GM12878 (cell line): ENCODE data around the gene GPR62. TPM values are rescaled to one million over a fixed set of nuclear protein-coding genes. Genes with fewer than 3 reads are reported as not detected.
A peak's percentile ranks its signal among the peaks of the same experiment; 100 is the strongest.

Source experiments
- FOXK2 ChIP-seq: fragments of 450-650 bp; IDR thresholded peaks from 2 replicates; pipeline ENCODE4 v1.6.1; 2017; ENCODE audit warnings: mild to moderate bottlenecking, moderate library complexity
- JUND ChIP-seq: IDR thresholded peaks from 2 replicates; pipeline ENCODE4 v1.6.1; 2012; ENCODE audit warnings: low read depth, mild to moderate bottlenecking, low read length, improper control_type of control experiment, moderate library complexity
- RCOR1 ChIP-seq: conservative IDR thresholded peaks from 2 replicates; pipeline ENCODE4 v1.6.1; 2012; ENCODE audit warnings: low read depth, low read length, improper control_type of control experiment
- RUNX3 ChIP-seq: IDR thresholded peaks from 2 replicates; pipeline ENCODE4 v1.6.1; 2012; ENCODE audit warnings: low read length, inconsistent platforms
- SMARCA5 ChIP-seq: fragments of 450-650 bp; IDR thresholded peaks from 2 replicates; pipeline ENCODE4 v1.6.1; 2017; ENCODE audit warnings: mild to moderate bottlenecking
- SMC3 ChIP-seq: IDR thresholded peaks from 2 replicates; pipeline ENCODE4 v1.6.1; 2011; ENCODE audit warnings: low read length, improper control_type of control experiment, borderline replicate concordance
- SREBF1 ChIP-seq: IDR thresholded peaks from 2 replicates; pipeline ENCODE4 v1.6.1; 2012; ENCODE audit warnings: mild to moderate bottlenecking, low read length
- STAT1 ChIP-seq: fragments of 450-650 bp; conservative IDR thresholded peaks from 2 replicates; pipeline ENCODE4 v1.6.1; 2014; ENCODE audit warnings: antibody characterized with exemption, mild to moderate bottlenecking
- TCF12 ChIP-seq: IDR thresholded peaks from 2 replicates; pipeline ENCODE4 v1.6.1; 2011; ENCODE audit warnings: low read depth, mild to moderate bottlenecking, low read length
- YY1 ChIP-seq: IDR thresholded peaks from 2 replicates; pipeline ENCODE4 v1.6.1; 2011; ENCODE audit warnings: low read depth, mild to moderate bottlenecking, low read length
- ZNF207 ChIP-seq: fragments of 450-650 bp; IDR thresholded peaks from 2 replicates; pipeline ENCODE4 v1.6.1; 2014; ENCODE audit warnings: antibody characterized with exemption, mild to moderate bottlenecking, borderline replicate concordance
- polyA plus RNA-seq, 11 experiments: library from polyadenylated mRNA; depleted of rRNA in 4 of 11; unstranded in 6 of 11; stranded (reverse) in 5 of 11; fragments of >200 nt; fragmentation: Nextera tagmentation in 4 of 11; fragmentation: Illumina TruSeq in 1 of 11; extraction: Ambion mirVana in 4 of 11; extraction: Trizol in 1 of 11; gene quantifications; 1 replicate in 1 of 11; 2 replicates in 10 of 11; pipeline versions ENCODE4 v1.2.1 to v1.2.3, GENCODE V29; 2011 to 2016; ENCODE audit warnings: inconsistent platforms in 2 of 11, missing spikeins in 2 of 11, low read depth in 1 of 11
- total RNA-seq, 4 experiments: library from RNA; depleted of rRNA in 3 of 4; stranded (reverse); fragments of >200 nt in 3 of 4; fragmentation: Illumina TruSeq in 1 of 4; extraction: Trizol in 1 of 4; gene quantifications; 2 replicates each; pipeline versions ENCODE4 v1.2.1 to v1.2.3, GENCODE V29; 2013 to 2021
- TF ChIP-seq, protein P1 (sequence below): fragments of 450-650 bp; IDR thresholded peaks from 2 replicates; pipeline ENCODE4 v1.6.1; 2017; ENCODE audit warnings: mild to moderate bottlenecking, moderate library complexity
- TF ChIP-seq, protein P2 (sequence below): fragments of 450-650 bp; IDR thresholded peaks from 2 replicates; pipeline ENCODE4 v1.6.1; 2018; ENCODE audit warnings: borderline replicate concordance, mild to moderate bottlenecking; ENCODE audit not compliant: partially characterized antibody
- TF ChIP-seq, protein P3 (sequence below): IDR thresholded peaks from 2 replicates; pipeline ENCODE4 v1.6.1; 2011; ENCODE audit warnings: borderline replicate concordance, low read depth, mild to moderate bottlenecking, moderate library complexity, low read length; ENCODE audit not compliant: insufficient read depth, poor library complexity, severe bottlenecking
- TF ChIP-seq, protein P4 (sequence below): IDR thresholded peaks from 2 replicates; pipeline ENCODE4 v1.6.1; 2012; ENCODE audit warnings: mild to moderate bottlenecking, low read depth, low read length

Gene GPR62
- total and polyA plus RNA-seq, 10 of the 15 experiments (the other 5 are each of a cell fraction or from before 2014, with no cell fraction given): not detected

DNA sequence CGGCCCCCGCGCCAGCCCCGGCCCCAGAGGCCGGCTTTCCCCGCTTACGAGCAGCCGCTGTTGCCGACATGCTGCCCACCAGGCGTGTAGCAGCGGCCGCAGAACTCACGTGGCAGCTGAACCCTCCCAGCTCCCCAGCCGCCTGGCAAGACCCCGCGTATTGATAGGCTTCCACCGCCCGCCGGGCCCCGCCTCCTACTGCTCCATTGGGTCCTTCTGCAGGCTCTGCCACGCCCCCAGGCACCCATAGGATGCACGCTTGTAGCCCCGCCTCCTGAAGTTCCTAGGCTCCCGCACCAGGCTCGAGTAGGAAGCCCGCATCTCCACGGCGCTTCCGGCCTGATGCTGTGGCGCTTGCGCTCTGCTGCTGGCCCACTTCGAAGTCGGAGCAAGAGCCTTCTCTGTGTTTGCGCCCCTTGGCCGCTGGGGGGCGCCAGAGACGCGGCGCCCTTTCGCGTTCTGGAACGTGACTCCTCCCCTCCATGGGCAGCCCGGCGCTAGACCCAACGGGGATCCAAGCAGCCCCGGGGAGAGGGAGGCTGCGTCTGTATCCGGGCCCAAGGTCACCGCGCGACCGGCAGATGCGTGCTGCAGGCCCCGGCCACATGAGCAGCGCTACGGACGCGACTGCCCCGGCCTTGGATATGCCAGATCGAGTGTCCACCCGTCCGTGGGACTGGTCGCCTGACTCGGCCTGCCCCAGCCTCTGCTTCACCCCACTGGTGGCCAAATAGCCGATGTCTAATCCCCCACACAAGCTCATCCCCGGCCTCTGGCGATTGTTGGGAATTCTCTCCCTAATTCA, 13.2 kb upstream of the GPR62 start, which contains the start of the genes PARP3 and RRP9 (continued):
- TF ChIP-seq, protein P1, sequence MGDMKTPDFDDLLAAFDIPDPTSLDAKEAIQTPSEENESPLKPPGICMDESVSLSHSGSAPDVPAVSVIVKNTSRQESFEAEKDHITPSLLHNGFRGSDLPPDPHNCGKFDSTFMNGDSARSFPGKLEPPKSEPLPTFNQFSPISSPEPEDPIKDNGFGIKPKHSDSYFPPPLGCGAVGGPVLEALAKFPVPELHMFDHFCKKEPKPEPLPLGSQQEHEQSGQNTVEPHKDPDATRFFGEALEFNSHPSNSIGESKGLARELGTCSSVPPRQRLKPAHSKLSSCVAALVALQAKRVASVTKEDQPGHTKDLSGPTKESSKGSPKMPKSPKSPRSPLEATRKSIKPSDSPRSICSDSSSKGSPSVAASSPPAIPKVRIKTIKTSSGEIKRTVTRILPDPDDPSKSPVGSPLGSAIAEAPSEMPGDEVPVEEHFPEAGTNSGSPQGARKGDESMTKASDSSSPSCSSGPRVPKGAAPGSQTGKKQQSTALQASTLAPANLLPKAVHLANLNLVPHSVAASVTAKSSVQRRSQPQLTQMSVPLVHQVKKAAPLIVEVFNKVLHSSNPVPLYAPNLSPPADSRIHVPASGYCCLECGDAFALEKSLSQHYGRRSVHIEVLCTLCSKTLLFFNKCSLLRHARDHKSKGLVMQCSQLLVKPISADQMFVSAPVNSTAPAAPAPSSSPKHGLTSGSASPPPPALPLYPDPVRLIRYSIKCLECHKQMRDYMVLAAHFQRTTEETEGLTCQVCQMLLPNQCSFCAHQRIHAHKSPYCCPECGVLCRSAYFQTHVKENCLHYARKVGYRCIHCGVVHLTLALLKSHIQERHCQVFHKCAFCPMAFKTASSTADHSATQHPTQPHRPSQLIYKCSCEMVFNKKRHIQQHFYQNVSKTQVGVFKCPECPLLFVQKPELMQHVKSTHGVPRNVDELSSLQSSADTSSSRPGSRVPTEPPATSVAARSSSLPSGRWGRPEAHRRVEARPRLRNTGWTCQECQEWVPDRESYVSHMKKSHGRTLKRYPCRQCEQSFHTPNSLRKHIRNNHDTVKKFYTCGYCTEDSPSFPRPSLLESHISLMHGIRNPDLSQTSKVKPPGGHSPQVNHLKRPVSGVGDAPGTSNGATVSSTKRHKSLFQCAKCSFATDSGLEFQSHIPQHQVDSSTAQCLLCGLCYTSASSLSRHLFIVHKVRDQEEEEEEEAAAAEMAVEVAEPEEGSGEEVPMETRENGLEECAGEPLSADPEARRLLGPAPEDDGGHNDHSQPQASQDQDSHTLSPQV: peak; percentile 68; the same call in 1 of the 2 replicates
- TF ChIP-seq, protein P2, sequence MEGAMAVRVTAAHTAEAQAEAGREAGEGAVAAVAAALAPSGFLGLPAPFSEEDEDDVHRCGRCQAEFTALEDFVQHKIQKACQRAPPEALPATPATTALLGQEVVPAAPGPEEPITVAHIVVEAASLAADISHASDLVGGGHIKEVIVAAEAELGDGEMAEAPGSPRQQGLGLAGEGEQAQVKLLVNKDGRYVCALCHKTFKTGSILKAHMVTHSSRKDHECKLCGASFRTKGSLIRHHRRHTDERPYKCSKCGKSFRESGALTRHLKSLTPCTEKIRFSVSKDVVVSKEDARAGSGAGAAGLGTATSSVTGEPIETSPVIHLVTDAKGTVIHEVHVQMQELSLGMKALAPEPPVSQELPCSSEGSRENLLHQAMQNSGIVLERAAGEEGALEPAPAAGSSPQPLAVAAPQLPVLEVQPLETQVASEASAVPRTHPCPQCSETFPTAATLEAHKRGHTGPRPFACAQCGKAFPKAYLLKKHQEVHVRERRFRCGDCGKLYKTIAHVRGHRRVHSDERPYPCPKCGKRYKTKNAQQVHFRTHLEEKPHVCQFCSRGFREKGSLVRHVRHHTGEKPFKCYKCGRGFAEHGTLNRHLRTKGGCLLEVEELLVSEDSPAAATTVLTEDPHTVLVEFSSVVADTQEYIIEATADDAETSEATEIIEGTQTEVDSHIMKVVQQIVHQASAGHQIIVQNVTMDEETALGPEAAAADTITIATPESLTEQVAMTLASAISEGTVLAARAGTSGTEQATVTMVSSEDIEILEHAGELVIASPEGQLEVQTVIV: peak; percentile 75
- TF ChIP-seq TCF12: 0 out of 2 replicates have a peak, but pooled peaks have one; percentile 10
- peak; percentile 68 for TF ChIP-seq RUNX3
- TF ChIP-seq SMC3: peak; percentile 76
- TF ChIP-seq YY1: peak; percentile 78
- TF ChIP-seq SMARCA5: peak; percentile 90
- no peak for TF ChIP-seq JUND
- TF ChIP-seq, protein P3, sequence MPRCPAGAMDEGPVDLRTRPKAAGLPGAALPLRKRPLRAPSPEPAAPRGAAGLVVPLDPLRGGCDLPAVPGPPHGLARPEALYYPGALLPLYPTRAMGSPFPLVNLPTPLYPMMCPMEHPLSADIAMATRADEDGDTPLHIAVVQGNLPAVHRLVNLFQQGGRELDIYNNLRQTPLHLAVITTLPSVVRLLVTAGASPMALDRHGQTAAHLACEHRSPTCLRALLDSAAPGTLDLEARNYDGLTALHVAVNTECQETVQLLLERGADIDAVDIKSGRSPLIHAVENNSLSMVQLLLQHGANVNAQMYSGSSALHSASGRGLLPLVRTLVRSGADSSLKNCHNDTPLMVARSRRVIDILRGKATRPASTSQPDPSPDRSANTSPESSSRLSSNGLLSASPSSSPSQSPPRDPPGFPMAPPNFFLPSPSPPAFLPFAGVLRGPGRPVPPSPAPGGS: no peak
- no peak for TF ChIP-seq STAT1
- peak; percentile 68 for TF ChIP-seq FOXK2
- TF ChIP-seq SREBF1: no peak
- TF ChIP-seq RCOR1: 0 out of 2 replicates have a peak, but pooled peaks have one; percentile 61
- TF ChIP-seq, protein P4, sequence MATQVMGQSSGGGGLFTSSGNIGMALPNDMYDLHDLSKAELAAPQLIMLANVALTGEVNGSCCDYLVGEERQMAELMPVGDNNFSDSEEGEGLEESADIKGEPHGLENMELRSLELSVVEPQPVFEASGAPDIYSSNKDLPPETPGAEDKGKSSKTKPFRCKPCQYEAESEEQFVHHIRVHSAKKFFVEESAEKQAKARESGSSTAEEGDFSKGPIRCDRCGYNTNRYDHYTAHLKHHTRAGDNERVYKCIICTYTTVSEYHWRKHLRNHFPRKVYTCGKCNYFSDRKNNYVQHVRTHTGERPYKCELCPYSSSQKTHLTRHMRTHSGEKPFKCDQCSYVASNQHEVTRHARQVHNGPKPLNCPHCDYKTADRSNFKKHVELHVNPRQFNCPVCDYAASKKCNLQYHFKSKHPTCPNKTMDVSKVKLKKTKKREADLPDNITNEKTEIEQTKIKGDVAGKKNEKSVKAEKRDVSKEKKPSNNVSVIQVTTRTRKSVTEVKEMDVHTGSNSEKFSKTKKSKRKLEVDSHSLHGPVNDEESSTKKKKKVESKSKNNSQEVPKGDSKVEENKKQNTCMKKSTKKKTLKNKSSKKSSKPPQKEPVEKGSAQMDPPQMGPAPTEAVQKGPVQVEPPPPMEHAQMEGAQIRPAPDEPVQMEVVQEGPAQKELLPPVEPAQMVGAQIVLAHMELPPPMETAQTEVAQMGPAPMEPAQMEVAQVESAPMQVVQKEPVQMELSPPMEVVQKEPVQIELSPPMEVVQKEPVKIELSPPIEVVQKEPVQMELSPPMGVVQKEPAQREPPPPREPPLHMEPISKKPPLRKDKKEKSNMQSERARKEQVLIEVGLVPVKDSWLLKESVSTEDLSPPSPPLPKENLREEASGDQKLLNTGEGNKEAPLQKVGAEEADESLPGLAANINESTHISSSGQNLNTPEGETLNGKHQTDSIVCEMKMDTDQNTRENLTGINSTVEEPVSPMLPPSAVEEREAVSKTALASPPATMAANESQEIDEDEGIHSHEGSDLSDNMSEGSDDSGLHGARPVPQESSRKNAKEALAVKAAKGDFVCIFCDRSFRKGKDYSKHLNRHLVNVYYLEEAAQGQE: 0 out of 2 replicates have a peak, but pooled peaks have one; percentile 5
- TF ChIP-seq ZNF207: peak; percentile 80
